AG04450 (cell line): ENCODE results near the gene DOK6. TPM values are rescaled to one million over a fixed set of nuclear protein-coding genes. Genes with fewer than 3 reads are reported as not detected.

Experiments
- CTCF ChIA-PET: fragments of 300-600, 350-600 bp; formaldehyde crosslinking; extraction: SDS; loops from one replicate; lab custom pipeline; 2022; ENCODE audit warnings: antibody characterized with exemption, inconsistent platforms; lab: Charles Lee
- POLR2A ChIA-PET: fragments of 350-600 bp; formaldehyde crosslinking; extraction: SDS; loops from one replicate; lab custom pipeline; 2021; ENCODE audit warnings: antibody characterized with exemption, inconsistent platforms; lab: Yijun Ruan, JAX
- DNase-seq: peaks from one replicate; pipeline ENCODE4 v3.0.0-alpha.2; 2011; ENCODE audit warnings: low read depth, low spot score
- H3K27ac ChIP-seq: one replicate; pipeline ENCODE4 v1.5.1; 2012; ENCODE audit warnings: low read depth, low read length, control low read depth
- H3K27me3 ChIP-seq: one replicate; pipeline ENCODE4 v1.6.0; 2012; ENCODE audit warnings: low read length; ENCODE audit not compliant: control insufficient read depth, insufficient read depth
- H3K4me3 ChIP-seq: 2 replicates; pipeline ENCODE4 v1.5.1; 2011; ENCODE audit warnings: mild to moderate bottlenecking, low read depth, low read length, control low read depth
- H3K9me3 ChIP-seq: 2 replicates; pipeline ENCODE4 v1.5.1; 2012; ENCODE audit warnings: low read length; ENCODE audit not compliant: control insufficient read depth, insufficient read depth
- CTCF ChIP-seq: IDR thresholded peaks from 2 replicates; pipeline ENCODE4 v1.5.1; 2011; ENCODE audit warnings: low read depth, low read length, control low read depth, inconsistent platforms
- polyA plus RNA-seq: library from polyadenylated mRNA; depleted of rRNA; stranded (reverse); fragments of >200 nt; gene quantifications from 2 replicates; pipeline ENCODE4 v1.2.3, GENCODE V29; 2011

DOK6 gene
- polyA plus RNA-seq, 1 experiment = 0.16 TPM

- no peak overlapping the region for H3K4me3 ChIP-seq
- H3K9me3 ChIP-seq = no peaks in the 10 kb centered on the region
- ChIA-PET CTCF (no interaction called here), POLR2A (no interaction called here)
- no peak for TF ChIP-seq CTCF
- no peak overlapping the region for H3K27ac ChIP-seq
- DNase-seq = no peak
- H3K27me3 ChIP-seq = no peaks in the 10 kb centered on the region
These were observed 302.8 kb downstream of the DOK6 start for GRCh38 chr18:69703461-69703860.

GRCh38 chr18:69705987-69706386, 305.3 kb downstream of the DOK6 start:
- Histone ChIP-seq H3K4me3 (no peak overlapping the region), H3K9me3 (no peaks in the 10 kb centered on the region), H3K27me3 (no peaks in the 10 kb centered on the region), H3K27ac (no peak overlapping the region)
- ChIA-PET CTCF (no interaction called here), POLR2A (no interaction called here)
- DNase-seq = no peak
- TF ChIP-seq CTCF = no peak

- POLR2A ChIA-PET = interaction anchor here (0.7 kb wide), 1 partner anchor 108 kb away, joined by 5 read pairs; no protein-coding TSS in a partner anchor
- no peak for DNase-seq
- no peak for TF ChIP-seq CTCF
- H3K9me3 ChIP-seq = no peaks in the 10 kb centered on the region
- CTCF ChIA-PET = no interaction called here
- no peak overlapping the region for H3K4me3 ChIP-seq
- no peaks in the 10 kb centered on the region for H3K27me3 ChIP-seq
- no peak overlapping the region for H3K27ac ChIP-seq
These were observed 308.2 kb downstream of the DOK6 start for GRCh38 chr18:69708844-69709243.

GRCh38 chr18:69715191-69715795, 314.6 kb downstream of the DOK6 start:
- no peak overlapping the region for H3K4me3 ChIP-seq
- peaks cover 2% of the 10 kb centered on the region; the same call in 1 of the 2 replicates for H3K9me3 ChIP-seq
- ChIA-PET POLR2A (no interaction called here), CTCF (no interaction called here)
- no peak for DNase-seq
- no peaks in the 10 kb centered on the region for H3K27me3 ChIP-seq
- no peak for TF ChIP-seq CTCF
- H3K27ac ChIP-seq = no peak overlapping the region

- DNase-seq = no peak
- H3K4me3 ChIP-seq = no peak overlapping the region
- H3K9me3 ChIP-seq = peaks cover 2% of the 10 kb centered on the region; the same call in 1 of the 2 replicates
- ChIA-PET POLR2A (no interaction called here), CTCF (no interaction called here)
- H3K27ac ChIP-seq = no peak overlapping the region
- TF ChIP-seq CTCF = no peak
- H3K27me3 ChIP-seq = no peaks in the 10 kb centered on the region
These were observed 316.9 kb downstream of the DOK6 start for GRCh38 chr18:69717586-69717985.
